ENCODE results near the gene SUOX. TPM values are rescaled to one million over a fixed set of nuclear protein-coding genes. Genes with fewer than 3 reads are reported as not detected.
A peak's percentile ranks its signal among the peaks of the same experiment; 100 is the strongest.

Gene SUOX
- 1 to 10 TPM; 2.9 to 3.4 TPM for total RNA-seq

- intact Hi-C loops (cut with DNase I, micrococcal nuclease), result loop anchor here (1.0 kb wide), 3 partner anchors 32 to 107 kb away; partner anchors contain the start of genes RPS26 (in 2 of the 2) and PA2G4 (in 1 of the 2)
- Mint-ChIP-seq H3K36me3 (ENCODE audit: low read depth) (peaks cover 8% of the 10 kb centered on the region), H3K27me3 (peaks cover 3% of the 10 kb centered on the region), H3K27ac (peak within 1 kb of the TSS; percentile 37), H3K9me3 (ENCODE audit: low read depth) (no peaks in the 10 kb centered on the region), H3K4me1 (peaks cover 20% of the 10 kb centered on the region), H3K4me3 (peak within 1 kb of the TSS; percentile 56)
- ATAC-seq (peak; percentile 87), DNase-seq (peak; percentile 65)
- CTCF ChIA-PET, result interaction anchor here (0.6 to 5.8 kb wide), 27 partner anchors 10 to 475 kb away, joined by 3 to 69 read pairs (median 5); partner anchors contain the start of genes IKZF4, PA2G4 and RAB5B
- POLR2A ChIA-PET, result interaction anchor here (0.5 to 1.3 kb wide), 9 partner anchors 13 to 217 kb away, joined by 3 to 6 read pairs (median 3); partner anchors contain the start of gene DNAJC14
Observed at GRCh38 chr12:55996715-55997534, at the start of gene SUOX. SUOX (plus strand) TSS chr12:55997276; CDS start chr12:56002222, 4,946 bp downstream.

GRCh38 chr12:55955344-55955743 is 41.7 kb upstream of the SUOX start:
- CTCF ChIA-PET, result interaction anchor here (0.7 to 2.2 kb wide), 7 partner anchors 11 to 553 kb away, joined by 3 to 10 read pairs (median 3); partner anchors contain the start of gene RAB5B
- Mint-ChIP-seq H3K36me3 (ENCODE audit: low read depth) (peaks cover 45% of the 10 kb centered on the region), H3K4me3 (no peak overlapping the region), H3K4me1 (peaks cover 18% of the 10 kb centered on the region), H3K9me3 (ENCODE audit: low read depth) (no peaks in the 10 kb centered on the region), H3K27me3 (no peaks in the 10 kb centered on the region), H3K27ac (no peak overlapping the region)
- ATAC-seq (peak; percentile 4), DNase-seq (no peak)
- POLR2A ChIA-PET, result no interaction called here
- intact Hi-C loops (cut with DNase I, micrococcal nuclease), result no loop called here

GRCh38 chr12:55955800-55956508 is 41.1 kb upstream of the SUOX start:
- H3K4me1 Mint-ChIP-seq, result peaks cover 18% of the 10 kb centered on the region
- CTCF ChIA-PET, result interaction anchor here (0.7 to 2.2 kb wide), 10 partner anchors 9 to 552 kb away, joined by 3 to 10 read pairs (median 4); partner anchors contain the start of gene RAB5B
- no peaks in the 10 kb centered on the region for H3K27me3 Mint-ChIP-seq
- no peaks in the 10 kb centered on the region for H3K9me3 Mint-ChIP-seq (ENCODE audit: low read depth)
- POLR2A ChIA-PET, result interaction anchor here (0.6 to 0.9 kb wide), 3 partner anchors 18 to 102 kb away, joined by 3 read pairs; partner anchors contain the start of gene RAB5B
- DNase-seq (peak; percentile 76), ATAC-seq (peak; percentile 75)
- H3K27ac Mint-ChIP-seq, result no peak overlapping the region
- peaks cover 43% of the 10 kb centered on the region for H3K36me3 Mint-ChIP-seq (ENCODE audit: low read depth)
- intact Hi-C loops (cut with DNase I, micrococcal nuclease), result no loop called here
- no peak overlapping the region for H3K4me3 Mint-ChIP-seq

GRCh38 chr12:55957106-55957859 is 39.8 kb upstream of the SUOX start:
- H3K36me3 Mint-ChIP-seq (ENCODE audit: low read depth), result peaks cover 30% of the 10 kb centered on the region
- peak overlapping the region; percentile 42 for H3K27ac Mint-ChIP-seq
- intact Hi-C loops (cut with DNase I, micrococcal nuclease), result no loop called here
- POLR2A ChIA-PET, result interaction anchor here (0.6 to 0.9 kb wide), 2 partner anchors 17 to 104 kb away, joined by 3 read pairs; partner anchors contain the start of gene RAB5B
- H3K9me3 Mint-ChIP-seq (ENCODE audit: low read depth), result no peaks in the 10 kb centered on the region
- ATAC-seq (no peak), DNase-seq (no peak)
- H3K4me1 Mint-ChIP-seq, result peaks cover 18% of the 10 kb centered on the region
- no peaks in the 10 kb centered on the region for H3K27me3 Mint-ChIP-seq
- CTCF ChIA-PET, result interaction anchor here (0.6 to 1.4 kb wide), 5 partner anchors 10 to 1485 kb away, joined by 3 to 5 read pairs (median 4); no protein-coding TSS in a partner anchor
- H3K4me3 Mint-ChIP-seq, result no peak overlapping the region

GRCh38 chr12:55963760-55964159 is 33.3 kb upstream of the SUOX start:
- CTCF ChIA-PET, result no interaction called here
- no peak overlapping the region for H3K4me3 Mint-ChIP-seq
- DNase-seq (no peak), ATAC-seq (no peak)
- peaks cover 25% of the 10 kb centered on the region for H3K4me1 Mint-ChIP-seq
- intact Hi-C loops (cut with DNase I, micrococcal nuclease), result no loop called here
- no peaks in the 10 kb centered on the region for H3K27me3 Mint-ChIP-seq
- no peaks in the 10 kb centered on the region for H3K9me3 Mint-ChIP-seq (ENCODE audit: low read depth)
- H3K36me3 Mint-ChIP-seq (ENCODE audit: low read depth), result peaks cover 16% of the 10 kb centered on the region
- H3K27ac Mint-ChIP-seq, result no peak overlapping the region
- POLR2A ChIA-PET, result no interaction called here

- Mint-ChIP-seq H3K4me3 (no peak overlapping the region), H3K36me3 (ENCODE audit: low read depth) (peaks cover 23% of the 10 kb centered on the region), H3K9me3 (ENCODE audit: low read depth) (no peaks in the 10 kb centered on the region), H3K27me3 (no peaks in the 10 kb centered on the region), H3K4me1 (peaks cover 30% of the 10 kb centered on the region), H3K27ac (no peak overlapping the region)
- CTCF ChIA-PET, result interaction anchor here (1.6 kb wide), 1 partner anchor 226 kb away, joined by 3 read pairs; no protein-coding TSS in a partner anchor
- DNase-seq (no peak), ATAC-seq (no peak)
- intact Hi-C loops (cut with DNase I, micrococcal nuclease), result no loop called here
- POLR2A ChIA-PET, result interaction anchor here (0.7 kb wide), 1 partner anchor 74 kb away, joined by 3 read pairs; no protein-coding TSS in a partner anchor
Observed at GRCh38 chr12:55965240-55965639, 31.8 kb upstream of the SUOX start.

- ChIA-PET CTCF (interaction anchor here (1.6 kb wide), 1 partner anchor 227 kb away, joined by 3 read pairs; no protein-coding TSS in a partner anchor), POLR2A (no interaction called here)
- no peaks in the 10 kb centered on the region for H3K27me3 Mint-ChIP-seq
- H3K36me3 Mint-ChIP-seq (ENCODE audit: low read depth), result peaks cover 25% of the 10 kb centered on the region
- intact Hi-C loops (cut with DNase I, micrococcal nuclease), result loop anchor here in 1 of 2 experiments (1.0 to 2.0 kb wide), 2 partner anchors 137 to 149 kb away; partner anchors contain the start of genes DNAJC14 and SARNP
- H3K4me3 Mint-ChIP-seq, result peak within 1 kb of the TSS; percentile 99
- peaks cover 30% of the 10 kb centered on the region for H3K4me1 Mint-ChIP-seq
- H3K27ac Mint-ChIP-seq, result peak within 1 kb of the TSS; percentile 94
- ATAC-seq (peak; percentile 5), DNase-seq (no peak)
- no peaks in the 10 kb centered on the region for H3K9me3 Mint-ChIP-seq (ENCODE audit: low read depth)
Observed at GRCh38 chr12:55965941-55966407, 31.1 kb upstream of the SUOX start, which contains the start of gene PMEL. PMEL (minus strand) TSS chr12:55966042; CDS start chr12:55966011, 31 bp downstream.

- ChIA-PET CTCF (interaction anchor here (1.6 kb wide), 1 partner anchor 228 kb away, joined by 3 read pairs; no protein-coding TSS in a partner anchor), POLR2A (interaction anchor here (0.7 to 1.0 kb wide), 3 partner anchors 137 to 225 kb away, joined by 3 to 4 read pairs (median 4); partner anchors contain the start of gene PA2G4)
- Mint-ChIP-seq H3K27me3 (no peaks in the 10 kb centered on the region), H3K4me1 (peaks cover 30% of the 10 kb centered on the region), H3K4me3 (peak within 1 kb of the TSS; percentile 99), H3K9me3 (ENCODE audit: low read depth) (no peaks in the 10 kb centered on the region), H3K27ac (peak within 1 kb of the TSS; percentile 94), H3K36me3 (ENCODE audit: low read depth) (peaks cover 28% of the 10 kb centered on the region)
- intact Hi-C loops (cut with DNase I, micrococcal nuclease), result loop anchor here in 1 of 2 experiments (1.0 to 2.0 kb wide), 2 partner anchors 137 to 150 kb away; partner anchors contain the start of genes DNAJC14 and SARNP
- DNase-seq (peak; percentile 94), ATAC-seq (peak; percentile 98)
Observed at GRCh38 chr12:55966408-55967281, 30.4 kb upstream of the SUOX start, which contains the start of gene CDK2. CDK2 (plus strand) TSS chr12:55966830; CDS start chr12:55967009, 179 bp downstream.

- Mint-ChIP-seq H3K4me3 (no peak overlapping the region), H3K27ac (no peak overlapping the region), H3K27me3 (no peaks in the 10 kb centered on the region), H3K9me3 (ENCODE audit: low read depth) (no peaks in the 10 kb centered on the region), H3K4me1 (peaks cover 34% of the 10 kb centered on the region), H3K36me3 (ENCODE audit: low read depth) (peaks cover 34% of the 10 kb centered on the region)
- POLR2A ChIA-PET, result interaction anchor here (1.0 kb wide), 1 partner anchor 10 kb away, joined by 3 read pairs; no protein-coding TSS in a partner anchor
- CTCF ChIA-PET, result interaction anchor here (1.2 to 2.1 kb wide), 4 partner anchors 27 to 231 kb away, joined by 3 to 13 read pairs (median 6); no protein-coding TSS in a partner anchor
- no peak for DNase-seq
- ATAC-seq, result no peak
- intact Hi-C loops (cut with DNase I, micrococcal nuclease), result no loop called here
Observed at GRCh38 chr12:55969356-55969755, 27.7 kb upstream of the SUOX start.

Data from activated CD4-positive, alpha-beta T cell treated with anti-CD3 and anti-CD28 coated beads for 36 hours (primary cell).